SU-DHL-6 (cell line): ENCODE measurements around the gene SDK2.

ENCODE experiments used
- EZH2phosphoT487 ChIP-seq: fragments of 200-600 bp; sonication (generic), shearing (Covaris generic); conservative IDR thresholded peaks from 2 replicates; pipeline ENCODE4 v1.6.1; 2018; ENCODE audit warnings: mild to moderate bottlenecking, antibody characterized with exemption, low read length, moderate library complexity, mixed read lengths
- TF ChIP-seq, protein P1 (sequence below): fragments of 200-600 bp; sonication (generic); IDR thresholded peaks from one replicate; pipeline ENCODE4 v1.5.1; 2017; ENCODE audit warnings: antibody characterized with exemption, mild to moderate bottlenecking, low read length, moderate library complexity; ENCODE audit not compliant: insufficient read depth, poor library complexity, severe bottlenecking

GRCh38 chr17:73286863-73287296 lies 357.4 kb downstream of the SDK2 start:
- TF ChIP-seq, protein P1, sequence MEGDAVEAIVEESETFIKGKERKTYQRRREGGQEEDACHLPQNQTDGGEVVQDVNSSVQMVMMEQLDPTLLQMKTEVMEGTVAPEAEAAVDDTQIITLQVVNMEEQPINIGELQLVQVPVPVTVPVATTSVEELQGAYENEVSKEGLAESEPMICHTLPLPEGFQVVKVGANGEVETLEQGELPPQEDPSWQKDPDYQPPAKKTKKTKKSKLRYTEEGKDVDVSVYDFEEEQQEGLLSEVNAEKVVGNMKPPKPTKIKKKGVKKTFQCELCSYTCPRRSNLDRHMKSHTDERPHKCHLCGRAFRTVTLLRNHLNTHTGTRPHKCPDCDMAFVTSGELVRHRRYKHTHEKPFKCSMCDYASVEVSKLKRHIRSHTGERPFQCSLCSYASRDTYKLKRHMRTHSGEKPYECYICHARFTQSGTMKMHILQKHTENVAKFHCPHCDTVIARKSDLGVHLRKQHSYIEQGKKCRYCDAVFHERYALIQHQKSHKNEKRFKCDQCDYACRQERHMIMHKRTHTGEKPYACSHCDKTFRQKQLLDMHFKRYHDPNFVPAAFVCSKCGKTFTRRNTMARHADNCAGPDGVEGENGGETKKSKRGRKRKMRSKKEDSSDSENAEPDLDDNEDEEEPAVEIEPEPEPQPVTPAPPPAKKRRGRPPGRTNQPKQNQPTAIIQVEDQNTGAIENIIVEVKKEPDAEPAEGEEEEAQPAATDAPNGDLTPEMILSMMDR, result no peak
- TF ChIP-seq EZH2phosphoT487, result no peak
